ENCODE measurements around the gene CGB2.
"Not testable (repeated sequence)": the region's sequence is repeated elsewhere in the genome, so short reads cannot be mapped to it uniquely, and the experiment has no call there.

CGB2 gene

GRCh38 chr19:49064768-49065611 is 33.3 kb downstream of the CGB2 start, which contains the start of gene NTF4:
Gene NTF4, minus strand, starts transcription at chr19:49064818. Its CDS starts 2,821 bp downstream, at chr19:49061997.
- DNase-seq (ENCODE audit: extremely low read depth in 1 of 2, low read depth in 1 of 2) = no peak

- no peak for DNase-seq (ENCODE audit: extremely low read depth in 1 of 2, low read depth in 1 of 2)
Observed at GRCh38 chr19:49065905-49066512, 34.3 kb downstream of the CGB2 start.

GRCh38 chr19:49067554-49067953 is 35.9 kb downstream of the CGB2 start:
- DNase-seq (ENCODE audit: extremely low read depth in 1 of 2, low read depth in 1 of 2) = no peak

- no peak for DNase-seq (ENCODE audit: extremely low read depth in 1 of 2, low read depth in 1 of 2)
Observed at GRCh38 chr19:49069026-49069425, 37.3 kb downstream of the CGB2 start.

GRCh38 chr19:49070416-49070815 is 38.7 kb downstream of the CGB2 start:
- no peak for DNase-seq (ENCODE audit: extremely low read depth in 1 of 2, low read depth in 1 of 2)

GRCh38 chr19:49071860-49072547 is 40.3 kb downstream of the CGB2 start:
- no peak for DNase-seq (ENCODE audit: extremely low read depth in 1 of 2, low read depth in 1 of 2)

- DNase-seq (ENCODE audit: extremely low read depth in 1 of 2, low read depth in 1 of 2) = no peak
Observed at GRCh38 chr19:49073514-49074378, 42.1 kb downstream of the CGB2 start.

GRCh38 chr19:49074869-49075268 is 43.2 kb downstream of the CGB2 start:
- DNase-seq (ENCODE audit: extremely low read depth in 1 of 2, low read depth in 1 of 2) = not testable (repeated sequence)

GRCh38 chr19:49080392-49080791 is 48.7 kb downstream of the CGB2 start:
- DNase-seq (ENCODE audit: extremely low read depth in 1 of 2, low read depth in 1 of 2) = no peak

- DNase-seq (ENCODE audit: extremely low read depth in 1 of 2, low read depth in 1 of 2) = no peak
Observed at GRCh38 chr19:49081273-49081672, 49.6 kb downstream of the CGB2 start.

Measured in activated CD8-positive, alpha-beta memory T cell treated with anti-CD3 and anti-CD28 coated beads for 1 hour (primary cell).